Esophagus squamous epithelium (tissue), 5 donors: ENCODE measurements around the gene PTPRC. TPM values are rescaled to one million over a fixed set of nuclear protein-coding genes. Genes with fewer than 3 reads are reported as not detected.

Experiments
- DNase-seq: peaks from one replicate; lab custom pipeline; 2025; lab: John Stamatoyannopoulos, UW
- H3K27ac ChIP-seq, 4 donors: fragments of 200-600 bp; sonication (generic); one replicate each; pipeline ENCODE4 v1.5.1; 2016 to 2019; ENCODE audit warnings: mild to moderate bottlenecking in 1 of 4
- H3K27me3 ChIP-seq, 4 donors: fragments of 200-600 bp; sonication (generic); 1 replicate in 3 of 4; 2 replicates in 1 of 4; pipeline versions ENCODE4 v1.5.1 to v1.6.0; 2017 to 2021; ENCODE audit warnings: antibody characterized with exemption in 1 of 4
- H3K36me3 ChIP-seq, 3 donors: fragments of 200-600 bp; sonication (generic); one replicate each; pipeline ENCODE4 v1.5.1; 2016 to 2019
- H3K4me1 ChIP-seq, 3 donors: fragments of 200-600 bp; sonication (generic); one replicate each; pipeline ENCODE4 v1.5.1; 2017 to 2019
- H3K4me3 ChIP-seq, 4 donors: fragments of 200-600 bp; sonication (generic); 1 replicate in 3 of 4; 2 replicates in 1 of 4; pipeline ENCODE4 v1.5.1; 2016 to 2019; ENCODE audit warnings: mild to moderate bottlenecking in 2 of 4, moderate library complexity in 1 of 4
- H3K9me3 ChIP-seq, 3 donors: fragments of 200-600 bp; sonication (generic); one replicate each; pipeline ENCODE4 v1.5.1; 2016 to 2019
- CTCF ChIP-seq, 6 experiments: fragments of 450-650 bp in 4 of 6; fragments of 200-600 bp in 2 of 6; sonication (generic) in 2 of 6; IDR thresholded peaks; one replicate each; pipeline ENCODE4 v1.5.1; 2016 to 2019; ENCODE audit warnings: antibody characterized with exemption in 6 of 6, mild to moderate bottlenecking in 4 of 6, moderate library complexity in 4 of 6
- POLR2A ChIP-seq, 4 donors: fragments of 450-650 bp; IDR thresholded peaks; one replicate each; pipeline ENCODE4 v1.6.1; 2017; ENCODE audit warnings: antibody characterized with exemption in 4 of 4, mild to moderate bottlenecking in 4 of 4, moderate library complexity in 3 of 4
- WGBS, 2 donors: methylation state at CpG; one replicate each; pipeline ENCODE4 v1.1.5; 2018; 5-methylcytosine and 5-hydroxymethylcytosine counted together
- intact Hi-C: fragments of 100-400 bp; cut with DNase I; formaldehyde crosslinking; loops from one replicate; pipeline ENCODE4 v1.15.0; 2022
- total RNA-seq, 4 donors: library from RNA; depleted of rRNA; stranded (reverse); fragments of >200 nt; gene quantifications; one replicate each; pipeline ENCODE4 v1.1.0, GENCODE V29; 2016
- donor health status: DM: yes; HTN: yes; CAD: no.

Gene PTPRC
- total RNA-seq: 10 to 100 TPM in 3 of 4 donors, 1 to 10 TPM in 1; 9.2 to 39.1 (median 14.9) TPM

DNA sequence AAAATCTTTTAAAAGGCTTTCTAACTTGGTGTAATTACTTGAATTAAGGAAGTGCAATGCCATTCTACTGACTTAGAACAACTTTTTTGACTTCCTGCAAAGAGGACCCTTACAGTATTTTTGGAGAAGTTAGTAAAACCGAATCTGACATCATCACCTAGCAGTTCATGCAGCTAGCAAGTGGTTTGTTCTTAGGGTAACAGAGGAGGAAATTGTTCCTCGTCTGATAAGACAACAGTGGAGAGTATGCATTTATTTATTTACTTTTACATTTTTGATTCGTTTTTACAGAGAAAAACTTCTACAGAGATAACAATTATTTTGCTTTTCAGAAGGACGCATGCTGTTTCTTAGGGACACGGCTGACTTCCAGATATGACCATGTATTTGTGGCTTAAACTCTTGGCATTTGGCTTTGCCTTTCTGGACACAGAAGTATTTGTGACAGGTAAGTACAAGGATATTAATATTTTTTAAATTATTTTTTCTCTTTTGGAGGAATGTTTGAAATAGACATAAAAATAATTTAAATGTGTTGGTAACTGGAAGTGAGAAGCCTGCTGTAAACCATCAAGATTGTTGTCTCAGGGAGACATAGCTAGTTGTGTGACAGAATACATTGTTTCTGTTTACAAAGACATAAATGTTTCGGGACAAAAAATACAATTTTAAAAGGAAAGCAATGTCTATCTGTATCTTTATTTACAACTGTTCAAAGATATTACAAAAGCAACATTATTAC, at the start of gene PTPRC:
TSS of gene PTPRC (plus strand) at position 147 of the 742 bp plus-strand sequence. CDS start at position 376, 229 bp downstream.
- H3K4me1 ChIP-seq: no peaks in the 10 kb centered on the region
- peak within 1 kb of the TSS in 3 of 4 donors; percentile 27 to 51 (median 29) for H3K4me3 ChIP-seq
- H3K36me3 ChIP-seq: no peaks in the 10 kb centered on the region
- no peaks in the 10 kb centered on the region for H3K27me3 ChIP-seq
- WGBS, 2 donors: 46% methylated on average over 6 of the region's 6 CpGs
- H3K27ac ChIP-seq: peak within 1 kb of the TSS; percentile 22 to 71 (median 56)
- peak in 3 of 4 donors; percentile 18 to 82 (median 43) for TF ChIP-seq POLR2A (IDR thresholded peaks at IDR 0.05)
- TF ChIP-seq CTCF (IDR thresholded peaks at IDR 0.05): no peak
- intact Hi-C loops: no loop called here
- H3K9me3 ChIP-seq: no peaks in the 10 kb centered on the region
- DNase-seq: no peak

GRCh38 chr1:198590454-198590853, 48.4 kb upstream of the PTPRC start:
- intact Hi-C loops: no loop called here
- no peaks in the 10 kb centered on the region for H3K27me3 ChIP-seq
- TF ChIP-seq CTCF (IDR thresholded peaks at IDR 0.05): no peak
- no peak for TF ChIP-seq POLR2A (IDR thresholded peaks at IDR 0.05)
- H3K4me1 ChIP-seq: no peaks in the 10 kb centered on the region
- no peak for DNase-seq
- peaks cover 0 to 2% (median 0%) of the 10 kb centered on the region in 3 donors for H3K9me3 ChIP-seq
- no peak overlapping the region for H3K4me3 ChIP-seq
- H3K36me3 ChIP-seq: no peaks in the 10 kb centered on the region
- H3K27ac ChIP-seq: no peak overlapping the region

DNA sequence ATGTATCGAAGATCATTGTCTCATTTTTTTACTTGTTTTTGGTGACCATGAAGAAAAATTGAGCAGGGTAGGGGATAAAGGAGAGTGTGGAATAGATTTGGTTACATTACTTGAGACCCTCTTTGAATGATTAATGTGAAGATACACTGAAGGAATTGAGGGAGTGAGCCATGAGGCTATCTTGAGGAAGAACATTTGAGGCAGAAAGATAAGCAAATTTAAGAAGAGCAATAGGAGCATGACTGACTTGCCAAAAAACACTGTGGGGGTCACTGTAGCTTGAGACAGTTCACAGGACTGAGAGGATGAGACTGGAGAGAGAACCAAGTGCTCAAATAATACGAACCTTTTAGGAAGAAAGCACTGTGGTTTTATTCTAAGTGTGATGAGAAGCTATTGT, 43.1 kb upstream of the PTPRC start:
- 60 to 73% methylated on average over 2 of the region's 2 CpGs for WGBS, 2 donors
- intact Hi-C loops: no loop called here

DNA sequence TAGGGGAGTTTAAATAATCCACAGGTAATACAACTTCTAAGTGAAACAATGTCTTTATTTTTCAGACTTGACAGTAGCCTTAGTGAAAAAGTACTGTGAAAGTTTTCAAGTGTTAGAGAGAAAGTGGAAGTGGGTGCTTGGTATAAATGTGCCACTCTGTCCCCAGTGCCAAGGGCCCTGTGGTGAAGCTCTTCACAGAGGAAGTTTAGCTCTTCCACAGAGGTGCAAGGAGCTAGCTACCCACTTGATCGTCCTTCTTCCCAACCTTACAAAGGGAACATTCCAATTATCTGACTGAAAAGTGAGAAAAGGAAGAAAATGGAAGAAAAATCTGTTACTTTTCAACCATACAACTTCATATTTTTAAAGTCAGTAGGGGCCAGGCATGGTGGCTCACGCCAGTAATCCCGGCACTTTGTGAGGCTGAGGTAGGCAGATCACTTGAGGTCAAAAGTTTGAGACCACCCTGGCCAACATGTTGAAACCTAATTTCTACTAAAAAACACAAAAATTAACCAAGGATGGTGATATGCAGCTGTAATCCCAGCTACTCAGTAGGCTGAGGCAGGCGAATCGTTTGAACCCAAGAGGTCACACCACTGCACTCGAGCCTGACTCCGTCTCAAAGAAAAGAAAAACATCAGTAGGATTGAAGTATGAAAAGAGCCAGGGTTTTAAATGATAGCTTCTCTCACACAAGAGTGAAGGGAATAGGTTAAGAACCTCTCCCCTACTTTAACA, 41.0 kb upstream of the PTPRC start:
- no peak overlapping the region for H3K27ac ChIP-seq
- WGBS, 2 donors: 77 to 82% methylated on average over 7 of the region's 7 CpGs
- no peak for DNase-seq
- no peaks in the 10 kb centered on the region for H3K27me3 ChIP-seq
- intact Hi-C loops: no loop called here
- H3K9me3 ChIP-seq: no peaks in the 10 kb centered on the region
- TF ChIP-seq CTCF (IDR thresholded peaks at IDR 0.05) (no peak), POLR2A (IDR thresholded peaks at IDR 0.05) (no peak)
- H3K4me1 ChIP-seq: no peaks in the 10 kb centered on the region
- H3K36me3 ChIP-seq: no peaks in the 10 kb centered on the region
- no peak overlapping the region for H3K4me3 ChIP-seq

More for the DNA sequence above, 43.1 kb upstream of the PTPRC start:
- TF ChIP-seq CTCF (IDR thresholded peaks at IDR 0.05) (no peak), POLR2A (IDR thresholded peaks at IDR 0.05) (no peak)
- Histone ChIP-seq H3K27me3 (no peaks in the 10 kb centered on the region), H3K4me3 (no peak overlapping the region), H3K4me1 (no peaks in the 10 kb centered on the region), H3K27ac (no peak overlapping the region), H3K9me3 (no peaks in the 10 kb centered on the region), H3K36me3 (no peaks in the 10 kb centered on the region)
- no peak for DNase-seq

DNA sequence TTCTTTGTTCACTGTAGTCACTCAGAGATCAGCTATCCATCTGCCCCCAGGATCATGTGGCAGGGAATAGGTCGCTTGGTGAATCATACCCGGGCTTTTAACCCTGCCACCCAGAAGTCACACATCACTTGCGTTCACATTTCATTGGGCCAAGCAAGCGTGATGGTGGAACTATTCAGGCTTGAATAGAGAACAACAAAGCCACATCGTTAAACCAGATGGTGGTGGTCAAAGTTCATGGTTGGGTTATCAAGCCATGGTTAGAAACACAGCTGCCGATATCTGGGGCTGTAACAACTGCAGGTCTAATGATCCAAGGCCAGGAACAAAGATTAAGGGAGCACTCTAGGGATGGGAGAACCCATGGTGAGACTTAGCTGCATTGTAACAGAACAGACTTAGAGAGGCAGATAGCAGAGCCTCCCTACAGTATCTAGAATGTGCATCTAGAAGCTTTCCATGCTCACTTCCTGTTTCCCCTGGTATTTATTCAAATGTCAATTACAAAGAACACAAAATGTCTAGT, 40.0 kb upstream of the PTPRC start:
- intact Hi-C loops: no loop called here
- DNase-seq: no peak
- WGBS, 2 donors: 74 to 76% methylated on average over 6 of the region's 6 CpGs
- no peaks in the 10 kb centered on the region for H3K27me3 ChIP-seq
- H3K9me3 ChIP-seq: no peaks in the 10 kb centered on the region
- H3K27ac ChIP-seq: no peak overlapping the region
- no peaks in the 10 kb centered on the region for H3K36me3 ChIP-seq
- H3K4me3 ChIP-seq: no peak overlapping the region
- TF ChIP-seq POLR2A (IDR thresholded peaks at IDR 0.05): no peak
- TF ChIP-seq CTCF (IDR thresholded peaks at IDR 0.05): no peak
- no peaks in the 10 kb centered on the region for H3K4me1 ChIP-seq
